GM12872 (cell line): ENCODE measurements around the gene DROSHA.

Source experiments
- TF ChIP-seq, protein P1 (sequence below): IDR thresholded peaks from 3 replicates; pipeline ENCODE4 v1.5.1; 2011; ENCODE audit warnings: low read depth, mild to moderate bottlenecking, low read length, moderate library complexity; ENCODE audit not compliant: insufficient read depth

Gene DROSHA

DNA sequence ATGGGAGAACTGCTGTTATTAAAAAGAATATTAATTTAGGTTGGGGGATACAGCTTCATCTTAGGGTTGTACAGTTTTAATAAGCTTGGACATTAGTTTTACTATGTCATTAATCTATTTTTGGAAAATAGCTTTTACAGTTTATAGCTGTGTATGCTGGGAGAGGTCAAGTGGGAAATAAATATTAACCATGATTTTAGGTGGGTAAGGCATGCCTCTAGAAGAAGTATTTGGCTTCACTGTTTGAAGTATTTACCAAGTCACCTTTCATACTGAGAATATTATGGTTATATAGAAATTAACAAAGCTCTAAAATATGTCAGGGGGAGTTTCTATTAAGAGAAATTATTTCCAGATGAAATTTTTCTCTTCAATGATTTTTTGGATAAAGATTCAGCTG lies 5.5 kb upstream of the DROSHA start:
- TF ChIP-seq, protein P1, sequence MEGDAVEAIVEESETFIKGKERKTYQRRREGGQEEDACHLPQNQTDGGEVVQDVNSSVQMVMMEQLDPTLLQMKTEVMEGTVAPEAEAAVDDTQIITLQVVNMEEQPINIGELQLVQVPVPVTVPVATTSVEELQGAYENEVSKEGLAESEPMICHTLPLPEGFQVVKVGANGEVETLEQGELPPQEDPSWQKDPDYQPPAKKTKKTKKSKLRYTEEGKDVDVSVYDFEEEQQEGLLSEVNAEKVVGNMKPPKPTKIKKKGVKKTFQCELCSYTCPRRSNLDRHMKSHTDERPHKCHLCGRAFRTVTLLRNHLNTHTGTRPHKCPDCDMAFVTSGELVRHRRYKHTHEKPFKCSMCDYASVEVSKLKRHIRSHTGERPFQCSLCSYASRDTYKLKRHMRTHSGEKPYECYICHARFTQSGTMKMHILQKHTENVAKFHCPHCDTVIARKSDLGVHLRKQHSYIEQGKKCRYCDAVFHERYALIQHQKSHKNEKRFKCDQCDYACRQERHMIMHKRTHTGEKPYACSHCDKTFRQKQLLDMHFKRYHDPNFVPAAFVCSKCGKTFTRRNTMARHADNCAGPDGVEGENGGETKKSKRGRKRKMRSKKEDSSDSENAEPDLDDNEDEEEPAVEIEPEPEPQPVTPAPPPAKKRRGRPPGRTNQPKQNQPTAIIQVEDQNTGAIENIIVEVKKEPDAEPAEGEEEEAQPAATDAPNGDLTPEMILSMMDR = no peak

DNA sequence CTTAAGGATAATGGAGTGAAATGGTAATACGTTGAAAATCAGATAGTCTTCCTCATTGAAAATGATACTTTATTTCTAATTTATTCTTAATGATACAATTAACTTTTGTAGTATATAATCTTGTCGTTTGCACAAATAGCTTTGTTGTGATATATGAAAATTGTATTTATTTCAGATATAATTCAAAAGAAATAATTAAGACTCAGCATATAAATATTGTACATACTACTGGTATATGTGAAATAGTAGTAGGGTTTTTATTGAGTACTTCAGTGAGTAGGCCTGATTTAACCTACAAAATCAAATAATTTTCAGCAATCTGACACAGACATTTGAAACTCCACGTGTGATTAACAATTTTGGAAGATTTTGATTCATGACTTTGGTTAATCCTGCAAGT lies 5.0 kb upstream of the DROSHA start:
- TF ChIP-seq, protein P1 = no peak

DNA sequence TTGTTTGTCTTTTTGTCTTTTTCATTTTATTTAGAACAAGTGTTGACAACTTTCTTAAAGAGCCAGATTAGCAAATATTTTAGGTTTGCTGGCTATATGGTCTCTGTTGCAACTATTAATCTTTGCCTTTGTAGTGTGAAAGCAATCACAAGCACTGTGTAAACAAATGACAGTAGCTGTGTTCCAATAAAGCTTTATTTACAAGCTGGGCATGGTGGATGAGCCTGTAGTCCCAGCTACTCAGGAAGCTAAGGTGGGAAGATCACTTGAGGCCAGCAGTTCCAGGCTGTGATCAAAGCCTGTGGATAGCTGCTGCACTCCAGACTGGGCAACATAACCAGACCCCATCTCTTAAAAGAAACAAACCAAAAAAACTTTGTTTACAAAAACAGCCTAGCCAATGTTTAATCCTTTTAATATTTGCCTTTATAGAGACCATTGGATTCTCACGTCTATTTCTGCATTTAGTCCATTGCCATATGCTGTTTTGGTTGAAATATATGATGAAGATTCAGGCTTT lies 2.7 kb upstream of the DROSHA start:
- TF ChIP-seq, protein P1 = no peak

DNA sequence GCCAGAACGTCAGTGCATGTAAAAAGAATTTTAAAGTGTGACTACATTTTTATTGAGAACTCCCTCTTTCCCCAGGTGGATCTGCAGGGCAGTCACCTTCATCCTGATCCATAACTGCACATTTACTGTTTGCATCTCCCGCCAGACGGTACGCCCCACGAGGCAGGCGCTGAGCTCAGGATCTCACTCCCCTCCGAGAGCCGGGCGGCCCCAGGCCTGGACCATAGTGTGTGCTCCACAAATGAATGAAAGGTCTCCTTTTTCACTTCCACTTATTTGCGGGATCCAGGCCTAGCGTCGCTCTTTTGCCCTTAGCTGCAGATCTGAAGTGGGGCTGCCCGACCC lies 378 bp downstream of the DROSHA start:
- TF ChIP-seq, protein P1 = no peak

DNA sequence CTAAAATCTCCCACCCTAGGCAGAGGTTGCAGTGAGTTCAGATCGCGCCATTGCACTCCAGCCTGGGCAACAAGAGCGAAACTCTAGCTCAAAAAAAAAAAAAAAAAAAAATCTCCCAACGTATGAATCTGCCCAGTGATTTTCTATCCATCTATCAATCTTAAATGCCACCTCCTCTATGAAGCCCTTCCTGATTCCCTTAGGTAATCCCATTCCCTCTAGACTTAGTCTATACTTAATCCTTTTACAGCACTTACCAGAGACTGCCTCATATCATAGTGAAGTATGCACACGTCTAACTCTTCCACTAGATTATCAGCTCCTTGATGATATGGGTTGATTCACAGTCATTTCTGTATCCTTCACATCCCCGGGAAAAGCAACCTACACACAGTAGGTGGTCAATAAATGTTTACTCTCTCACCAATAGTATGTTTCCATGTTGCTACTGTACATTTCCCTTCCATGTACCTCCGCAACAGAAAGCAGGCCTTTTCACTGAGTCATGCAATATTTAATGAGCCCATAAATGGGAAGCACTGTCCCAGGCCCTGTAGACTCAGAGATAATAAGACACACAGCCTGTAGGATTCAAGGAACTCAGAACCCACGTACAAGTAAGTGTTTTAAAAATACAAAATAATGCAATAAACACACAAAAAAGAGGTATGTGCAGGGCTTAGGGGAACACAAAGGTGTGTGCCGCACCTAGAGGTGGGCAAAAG lies 1.2 kb downstream of the DROSHA start:
- TF ChIP-seq, protein P1 = no peak

DNA sequence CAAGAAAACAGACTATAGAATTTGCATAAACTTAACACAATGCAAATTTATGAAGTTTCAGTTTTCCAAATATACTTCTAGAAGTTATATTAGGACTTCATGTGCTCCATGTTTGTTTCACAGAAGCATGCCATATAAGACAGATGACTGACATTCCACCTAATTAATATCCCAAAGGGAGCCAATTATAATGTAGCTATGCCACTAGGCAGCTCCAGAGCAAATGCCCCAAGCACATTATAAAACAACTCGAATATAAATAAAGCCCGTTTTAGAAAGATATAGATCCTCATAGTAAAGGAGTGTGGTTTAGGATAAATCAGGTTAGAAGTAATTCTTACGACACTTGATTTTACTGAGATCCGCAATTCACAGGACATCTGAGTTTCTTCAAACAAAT lies 8.9 kb downstream of the DROSHA start:
- TF ChIP-seq, protein P1 = no peak

DNA sequence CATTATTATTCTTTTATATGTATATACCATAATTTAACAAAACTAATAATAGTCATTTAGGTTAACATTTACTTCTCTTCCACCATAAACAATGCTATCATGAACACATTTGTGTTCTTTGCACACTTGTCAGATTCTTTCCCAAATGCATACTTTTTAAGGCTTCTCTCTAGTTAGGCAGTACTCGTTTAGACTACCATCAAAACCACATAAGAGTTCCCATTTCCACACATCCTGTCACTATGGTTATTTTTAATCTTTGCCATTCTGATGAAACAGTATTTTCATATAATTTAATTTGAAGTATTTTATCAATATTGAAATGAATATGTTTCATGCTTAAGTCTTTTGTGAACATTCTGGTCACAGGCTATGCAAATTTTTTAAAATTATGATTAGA lies 15.1 kb downstream of the DROSHA start:
- TF ChIP-seq, protein P1 = no peak
